Calu3 (cell line): Measurements from ENCODE around the gene TEX261. TPM values are rescaled to one million over a fixed set of nuclear protein-coding genes. Genes with fewer than 3 reads are reported as not detected.

Experiments
- BruUV-seq: library from RNA; stranded (reverse); fragments of 400-500 nt; replicated peaks from 2 replicates; lab custom pipeline; 2021; lab: Mats Ljungman, UMichigan
- CTCF ChIA-PET: fragments of 300-600 bp; sonication (Branson Sonifier 250); formaldehyde crosslinking; loops from one replicate; lab custom pipeline; 2022; ENCODE audit warnings: antibody characterized with exemption; lab: Charles Lee
- DNase-seq: peaks from one replicate; pipeline ENCODE4 v3.0.0; 2022
- H3K27ac Mint-ChIP-seq: one replicate; pipeline ENCODE4 v1.8.0; 2022; ENCODE audit warnings: mixed read lengths; ENCODE audit not compliant: unreplicated experiment
- H3K27me3 Mint-ChIP-seq: one replicate; pipeline ENCODE4 v1.8.0; 2022; ENCODE audit warnings: mixed read lengths; ENCODE audit not compliant: unreplicated experiment
- H3K36me3 Mint-ChIP-seq: one replicate; pipeline ENCODE4 v1.8.0; 2022; ENCODE audit warnings: mild to moderate bottlenecking, moderate library complexity, mixed read lengths; ENCODE audit not compliant: insufficient read depth, unreplicated experiment
- H3K4me1 Mint-ChIP-seq: one replicate; pipeline ENCODE4 v1.8.0; 2022; ENCODE audit warnings: mild to moderate bottlenecking, low read depth, mixed read lengths; ENCODE audit not compliant: unreplicated experiment
- H3K4me3 Mint-ChIP-seq: one replicate; pipeline ENCODE4 v1.8.0; 2022; ENCODE audit warnings: mild to moderate bottlenecking, low read depth, moderate library complexity, mixed read lengths; ENCODE audit not compliant: unreplicated experiment
- H3K9me3 Mint-ChIP-seq: one replicate; pipeline ENCODE4 v1.8.0; 2022; ENCODE audit warnings: low read depth, mixed read lengths; ENCODE audit not compliant: unreplicated experiment
- intact Hi-C: fragments of 100-400 bp; cut with micrococcal nuclease; formaldehyde crosslinking; loops from one replicate; pipeline ENCODE4 v1.10.0; 2022; ENCODE audit not compliant: unreplicated experiment
- total RNA-seq: library from RNA; stranded (reverse); gene quantifications from 2 replicates; pipeline ENCODE4 v1.2.3, GENCODE V29; 2022
- TF ChIP-seq, protein P1 (sequence below): fragments of 200-600 bp; IDR thresholded peaks from one replicate; pipeline ENCODE4 v1.8.0; 2022; ENCODE audit warnings: antibody characterized with exemption; ENCODE audit not compliant: unreplicated experiment

Gene TEX261
- total RNA-seq, 1 experiment from 2014 or later, result 61.2 TPM

DNA sequence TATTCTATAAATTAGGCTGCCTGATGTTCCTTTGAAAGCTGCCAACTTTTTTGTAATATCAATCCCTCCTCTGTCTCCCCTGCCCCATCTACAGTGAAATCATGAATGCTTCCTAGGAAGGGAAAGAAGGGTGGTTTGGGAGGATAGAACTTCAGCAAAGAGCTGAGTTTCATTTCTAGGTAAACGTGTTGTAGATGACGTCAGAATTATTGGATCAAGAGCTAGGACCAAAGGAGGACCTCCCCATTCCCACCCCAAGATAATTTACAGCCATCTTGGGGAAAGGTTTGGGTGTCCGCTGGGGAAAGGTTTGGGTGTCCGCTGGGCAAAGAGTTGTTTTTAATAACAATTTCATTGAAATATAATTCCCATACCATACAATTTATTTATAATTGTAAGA is 27.5 kb downstream of the TEX261 start:
- H3K4me1 Mint-ChIP-seq, result peaks cover 9% of the 10 kb centered on the region
- H3K36me3 Mint-ChIP-seq, result peaks cover 5% of the 10 kb centered on the region
- CTCF ChIA-PET, result interaction anchor here (0.6 to 1.4 kb wide), 2 partner anchors 10 to 221 kb away, joined by 3 read pairs; no protein-coding TSS in a partner anchor
- DNase-seq, result no peak
- no peaks in the 10 kb centered on the region for H3K9me3 Mint-ChIP-seq
- intact Hi-C loops, result no loop called here
- BruUV-seq, result no TSS peak
- TF ChIP-seq, protein P1, sequence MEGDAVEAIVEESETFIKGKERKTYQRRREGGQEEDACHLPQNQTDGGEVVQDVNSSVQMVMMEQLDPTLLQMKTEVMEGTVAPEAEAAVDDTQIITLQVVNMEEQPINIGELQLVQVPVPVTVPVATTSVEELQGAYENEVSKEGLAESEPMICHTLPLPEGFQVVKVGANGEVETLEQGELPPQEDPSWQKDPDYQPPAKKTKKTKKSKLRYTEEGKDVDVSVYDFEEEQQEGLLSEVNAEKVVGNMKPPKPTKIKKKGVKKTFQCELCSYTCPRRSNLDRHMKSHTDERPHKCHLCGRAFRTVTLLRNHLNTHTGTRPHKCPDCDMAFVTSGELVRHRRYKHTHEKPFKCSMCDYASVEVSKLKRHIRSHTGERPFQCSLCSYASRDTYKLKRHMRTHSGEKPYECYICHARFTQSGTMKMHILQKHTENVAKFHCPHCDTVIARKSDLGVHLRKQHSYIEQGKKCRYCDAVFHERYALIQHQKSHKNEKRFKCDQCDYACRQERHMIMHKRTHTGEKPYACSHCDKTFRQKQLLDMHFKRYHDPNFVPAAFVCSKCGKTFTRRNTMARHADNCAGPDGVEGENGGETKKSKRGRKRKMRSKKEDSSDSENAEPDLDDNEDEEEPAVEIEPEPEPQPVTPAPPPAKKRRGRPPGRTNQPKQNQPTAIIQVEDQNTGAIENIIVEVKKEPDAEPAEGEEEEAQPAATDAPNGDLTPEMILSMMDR, result no peak
- peaks cover 91% of the 10 kb centered on the region for H3K27me3 Mint-ChIP-seq
- no peak overlapping the region for H3K27ac Mint-ChIP-seq
- H3K4me3 Mint-ChIP-seq, result no peak overlapping the region

DNA sequence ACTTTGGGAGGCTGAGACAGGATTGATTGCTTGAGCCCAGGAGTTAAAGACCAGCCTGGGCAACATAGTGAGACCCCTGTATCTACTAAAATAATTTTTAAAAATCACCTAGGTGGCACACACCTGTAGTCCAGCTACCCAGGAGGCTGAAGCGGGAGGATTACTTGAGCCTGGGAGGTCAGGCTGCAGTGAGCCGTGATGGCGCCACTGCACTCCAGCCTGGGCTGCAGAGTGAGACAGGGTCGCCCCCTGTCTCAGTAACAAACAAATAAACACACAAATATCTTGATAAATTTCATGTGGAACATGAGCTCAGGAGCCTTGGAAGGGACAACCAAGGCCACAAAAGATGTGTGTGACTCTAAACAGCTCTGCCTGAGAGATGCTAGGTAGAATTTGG is 28.0 kb downstream of the TEX261 start:
- intact Hi-C loops, result no loop called here
- BruUV-seq, result no TSS peak
- peaks cover 9% of the 10 kb centered on the region for H3K4me1 Mint-ChIP-seq
- CTCF ChIA-PET, result interaction anchor here (0.6 to 1.4 kb wide), 4 partner anchors 11 to 222 kb away, joined by 3 to 6 read pairs (median 4); no protein-coding TSS in a partner anchor
- H3K27ac Mint-ChIP-seq, result no peak overlapping the region
- H3K4me3 Mint-ChIP-seq, result no peak overlapping the region
- DNase-seq, result no peak
- no peaks in the 10 kb centered on the region for H3K9me3 Mint-ChIP-seq
- H3K36me3 Mint-ChIP-seq, result peaks cover 5% of the 10 kb centered on the region
- TF ChIP-seq, protein P1, result no peak
- peaks cover 91% of the 10 kb centered on the region for H3K27me3 Mint-ChIP-seq

DNA sequence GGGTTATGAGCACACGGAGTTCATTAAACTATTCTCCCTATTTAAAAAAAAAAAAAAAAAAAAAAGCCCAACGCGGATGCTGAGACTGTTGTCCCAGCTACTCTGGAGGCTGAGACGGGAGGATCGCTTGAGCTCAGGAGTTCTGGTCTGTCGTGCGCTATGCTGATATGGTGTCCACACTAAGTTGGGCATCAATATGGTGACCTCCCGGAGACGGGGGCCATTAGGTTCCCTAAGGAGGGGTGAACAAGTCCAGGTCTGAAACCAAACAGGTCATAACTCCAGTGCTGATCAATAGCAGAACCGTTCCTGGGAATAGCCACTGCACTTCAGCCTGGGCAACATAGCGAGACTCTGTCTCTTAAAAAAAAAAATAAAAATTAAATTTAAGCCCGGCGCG is 29.2 kb downstream of the TEX261 start:
- TF ChIP-seq, protein P1, result no peak
- intact Hi-C loops, result no loop called here
- peak overlapping the region; percentile 69 for H3K4me3 Mint-ChIP-seq
- CTCF ChIA-PET, result interaction anchor here (0.7 to 1.2 kb wide), 6 partner anchors 12 to 189 kb away, joined by 3 to 6 read pairs (median 4); no protein-coding TSS in a partner anchor
- BruUV-seq, result no TSS peak
- H3K36me3 Mint-ChIP-seq, result peaks cover 5% of the 10 kb centered on the region
- DNase-seq, result no peak
- H3K27ac Mint-ChIP-seq, result no peak overlapping the region
- H3K27me3 Mint-ChIP-seq, result peaks cover 93% of the 10 kb centered on the region
- H3K4me1 Mint-ChIP-seq, result peaks cover 9% of the 10 kb centered on the region
- no peaks in the 10 kb centered on the region for H3K9me3 Mint-ChIP-seq

DNA sequence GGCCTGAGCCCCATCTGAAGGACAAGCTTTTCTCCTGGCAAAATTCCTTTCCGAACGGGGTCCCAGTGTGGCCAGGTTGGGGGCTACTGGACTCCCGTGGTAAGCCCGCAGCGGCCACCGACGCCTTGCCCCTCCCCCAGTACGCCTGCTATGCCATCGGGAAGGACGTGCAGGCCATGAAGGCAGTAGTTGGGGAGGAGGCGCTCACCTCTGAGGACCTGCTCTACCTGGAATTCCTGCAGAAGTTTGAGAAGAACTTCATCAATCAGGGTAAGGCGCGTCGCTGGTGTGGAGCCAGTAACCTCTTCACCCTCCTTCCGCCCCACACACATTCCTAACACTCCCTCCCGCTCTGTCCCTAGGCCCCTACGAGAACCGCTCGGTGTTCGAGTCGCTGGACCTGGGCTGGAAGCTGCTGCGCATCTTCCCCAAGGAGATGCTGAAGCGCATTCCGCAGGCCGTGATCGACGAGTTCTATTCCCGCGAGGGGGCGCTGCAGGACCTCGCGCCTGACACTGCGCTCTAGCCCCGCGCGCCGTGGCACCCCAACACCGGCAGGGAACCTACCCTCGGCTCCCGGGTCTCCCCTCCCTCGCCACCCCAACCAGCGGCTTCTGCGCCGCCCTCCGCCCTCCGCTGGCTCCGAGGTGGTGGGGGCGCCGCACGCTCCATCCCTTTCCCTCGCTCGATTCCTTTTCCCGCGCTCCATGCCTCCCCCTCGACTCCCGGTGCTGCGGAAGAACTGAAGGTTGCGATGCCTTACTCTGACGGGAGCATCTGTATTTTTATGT is 29.9 kb downstream of the TEX261 start:
- CTCF ChIA-PET, result interaction anchor here (0.6 to 1.2 kb wide), 4 partner anchors 13 to 190 kb away, joined by 3 to 5 read pairs (median 3); no protein-coding TSS in a partner anchor
- Mint-ChIP-seq H3K27me3 (peaks cover 89% of the 10 kb centered on the region), H3K27ac (no peak overlapping the region), H3K4me3 (peak overlapping the region; percentile 69), H3K9me3 (no peaks in the 10 kb centered on the region), H3K36me3 (peaks cover 5% of the 10 kb centered on the region), H3K4me1 (peaks cover 9% of the 10 kb centered on the region)
- intact Hi-C loops, result no loop called here
- no TSS peak for BruUV-seq
- DNase-seq, result peak; percentile 75
- TF ChIP-seq, protein P1, result peak; percentile 82
